NT2/D1 (cell line): ENCODE results near the gene MUC5AC.

ENCODE experiments used
- DNase-seq: peaks from one replicate; pipeline ENCODE4 v3.0.0-alpha.2; 2011; ENCODE audit warnings: low read depth, low spot score
- H3K27me3 ChIP-seq: 2 replicates; pipeline ENCODE4 v1.6.0; 2011; ENCODE audit warnings: mild to moderate bottlenecking; ENCODE audit not compliant: insufficient read length, insufficient read depth
- H3K36me3 ChIP-seq: 2 replicates; pipeline ENCODE4 v1.6.1; 2011; ENCODE audit warnings: mild to moderate bottlenecking, low read length, mixed read lengths; ENCODE audit not compliant: insufficient read depth, insufficient read length
- H3K4me1 ChIP-seq: 2 replicates; pipeline ENCODE4 v1.5.1; 2011; ENCODE audit not compliant: insufficient read depth, insufficient read length
- H3K4me3 ChIP-seq: 2 replicates; pipeline ENCODE4 v1.5.1; 2011; ENCODE audit warnings: low read depth; ENCODE audit not compliant: insufficient read length
- H3K9ac ChIP-seq: 2 replicates; pipeline ENCODE4 v1.6.0; 2011; ENCODE audit warnings: low read depth; ENCODE audit not compliant: insufficient read length
- H3K9me3 ChIP-seq: 2 replicates; pipeline ENCODE4 v1.5.1; 2011; ENCODE audit warnings: mild to moderate bottlenecking, low read length; ENCODE audit not compliant: insufficient read depth
- SUZ12 ChIP-seq: IDR thresholded peaks from 2 replicates; pipeline ENCODE4 v1.6.1; 2011; ENCODE audit not compliant: insufficient read length, insufficient read depth; ENCODE audit errors: extremely low read depth
- YY1 ChIP-seq: IDR thresholded peaks from 2 replicates; pipeline ENCODE4 v1.6.1; 2011; ENCODE audit not compliant: insufficient read length, insufficient read depth
- ZNF274 ChIP-seq: IDR thresholded peaks from 2 replicates; pipeline ENCODE4 v1.6.1; 2011; ENCODE audit warnings: mild to moderate bottlenecking, low read depth, low read length

The MUC5AC gene

DNA sequence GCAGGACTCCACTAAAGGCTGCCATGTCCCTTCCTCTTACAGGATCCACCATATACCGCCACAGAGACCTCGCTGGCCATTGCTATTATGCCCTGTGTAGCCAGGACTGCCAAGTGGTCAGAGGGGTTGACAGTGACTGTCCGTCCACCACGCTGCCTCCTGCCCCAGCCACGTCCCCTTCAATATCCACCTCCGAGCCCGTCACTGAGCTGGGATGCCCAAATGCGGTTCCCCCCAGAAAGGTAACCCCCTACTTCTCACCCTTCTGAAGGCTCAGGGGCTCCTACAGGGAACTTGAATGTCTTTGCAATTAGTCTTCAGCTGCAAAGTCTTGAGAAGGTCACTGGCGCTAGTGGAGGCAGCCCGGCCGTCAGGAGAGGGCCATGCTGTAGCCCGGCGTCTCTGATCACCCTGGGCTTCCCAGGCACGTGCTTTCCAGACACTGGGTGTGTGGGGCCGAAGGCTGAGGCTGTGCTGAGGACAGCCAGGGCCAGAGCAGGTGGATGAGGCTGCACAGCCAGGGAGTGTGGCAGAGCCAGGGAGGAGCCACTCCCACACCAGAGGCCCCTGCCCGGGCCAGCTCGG is 35.1 kb downstream of the MUC5AC start:
- TF ChIP-seq ZNF274 (no peak), SUZ12 (no peak), YY1 (no peak)
- Histone ChIP-seq H3K36me3 (no peaks in the 10 kb centered on the region), H3K9ac (no peak overlapping the region), H3K4me1 (no peaks in the 10 kb centered on the region), H3K9me3 (no peaks in the 10 kb centered on the region), H3K4me3 (no peak overlapping the region), H3K27me3 (peaks cover 25% of the 10 kb centered on the region)
- DNase-seq, result no peak

DNA sequence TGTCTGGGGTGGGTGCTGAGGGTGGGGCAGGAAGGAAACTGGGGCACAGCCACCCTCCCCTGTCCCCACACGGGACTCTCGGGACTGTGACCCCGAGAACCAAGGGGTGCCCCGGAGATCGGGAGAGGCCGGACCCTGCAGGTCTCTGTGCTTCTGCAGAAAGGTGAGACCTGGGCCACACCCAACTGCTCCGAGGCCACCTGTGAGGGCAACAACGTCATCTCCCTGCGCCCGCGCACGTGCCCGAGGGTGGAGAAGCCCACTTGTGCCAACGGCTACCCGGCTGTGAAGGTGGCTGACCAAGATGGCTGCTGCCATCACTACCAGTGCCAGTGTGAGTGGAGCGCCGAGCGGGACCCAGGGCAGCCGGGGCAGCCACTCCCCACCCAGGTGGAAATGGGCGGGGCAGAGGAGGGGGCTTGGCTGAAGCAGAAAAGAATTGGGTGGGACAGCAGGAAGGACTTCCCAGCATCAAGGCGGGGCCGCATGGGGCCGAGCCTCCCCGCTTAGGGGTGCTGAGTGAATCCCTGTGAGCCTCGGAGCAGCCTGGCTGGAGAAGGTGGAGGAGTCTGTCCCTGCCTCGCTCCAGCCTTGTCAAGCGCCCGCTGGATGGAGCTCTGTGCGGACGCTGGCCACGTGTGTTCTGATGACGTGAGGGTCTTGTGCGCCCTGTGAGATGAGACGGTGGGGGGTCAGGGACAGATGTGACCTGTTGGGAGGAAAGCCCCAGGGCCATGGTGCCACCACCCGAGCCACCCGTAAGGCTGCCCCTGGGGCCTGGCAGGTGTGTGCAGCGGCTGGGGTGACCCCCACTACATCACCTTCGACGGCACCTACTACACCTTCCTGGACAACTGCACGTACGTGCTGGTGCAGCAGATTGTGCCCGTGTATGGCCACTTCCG is 35.8 kb downstream of the MUC5AC start:
- no peaks in the 10 kb centered on the region for H3K4me1 ChIP-seq
- H3K36me3 ChIP-seq, result no peaks in the 10 kb centered on the region
- peaks cover 25% of the 10 kb centered on the region for H3K27me3 ChIP-seq
- no peak for TF ChIP-seq ZNF274
- TF ChIP-seq YY1, result no peak
- no peak for TF ChIP-seq SUZ12
- no peak for DNase-seq
- H3K9ac ChIP-seq, result no peak overlapping the region
- no peaks in the 10 kb centered on the region for H3K9me3 ChIP-seq
- H3K4me3 ChIP-seq, result no peak overlapping the region

DNA sequence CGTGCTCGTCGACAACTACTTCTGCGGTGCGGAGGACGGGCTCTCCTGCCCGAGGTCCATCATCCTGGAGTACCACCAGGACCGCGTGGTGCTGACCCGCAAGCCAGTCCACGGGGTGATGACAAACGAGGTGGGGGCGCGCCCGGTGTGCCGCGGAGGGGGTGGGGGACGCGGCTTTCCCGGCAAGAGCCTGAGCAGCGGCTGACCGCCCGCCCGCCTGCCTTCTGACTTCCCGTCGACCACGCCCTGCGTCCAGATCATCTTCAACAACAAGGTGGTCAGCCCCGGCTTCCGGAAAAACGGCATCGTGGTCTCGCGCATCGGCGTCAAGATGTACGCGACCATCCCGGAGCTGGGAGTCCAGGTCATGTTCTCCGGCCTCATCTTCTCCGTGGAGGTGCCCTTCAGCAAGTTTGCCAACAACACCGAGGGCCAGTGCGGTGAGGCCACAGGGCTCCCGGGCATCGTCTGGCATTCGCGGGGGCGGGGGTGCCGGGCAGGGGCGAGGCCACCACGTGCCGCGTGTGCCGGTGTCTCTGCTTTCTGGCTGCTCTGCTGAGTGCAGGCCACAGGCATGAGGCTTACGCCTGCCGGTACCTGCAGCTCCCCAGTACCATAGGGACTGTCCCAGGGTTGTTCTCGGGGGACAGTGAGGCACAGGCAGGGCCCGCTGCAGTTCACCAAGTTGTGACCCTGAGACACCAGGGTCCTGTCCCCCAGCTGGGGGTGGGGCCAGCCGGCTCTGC is 36.7 kb downstream of the MUC5AC start:
- Histone ChIP-seq H3K27me3 (peaks cover 20% of the 10 kb centered on the region), H3K36me3 (no peaks in the 10 kb centered on the region), H3K4me3 (no peak overlapping the region), H3K9ac (no peak overlapping the region), H3K4me1 (no peaks in the 10 kb centered on the region), H3K9me3 (no peaks in the 10 kb centered on the region)
- TF ChIP-seq SUZ12, result no peak
- TF ChIP-seq YY1, result no peak
- TF ChIP-seq ZNF274, result no peak
- DNase-seq, result no peak

- TF ChIP-seq SUZ12 (no peak), ZNF274 (no peak), YY1 (no peak)
- peaks cover 14% of the 10 kb centered on the region for H3K27me3 ChIP-seq
- no peaks in the 10 kb centered on the region for H3K9me3 ChIP-seq
- H3K36me3 ChIP-seq, result no peaks in the 10 kb centered on the region
- DNase-seq, result no peak
- no peak overlapping the region for H3K4me3 ChIP-seq
- H3K4me1 ChIP-seq, result no peaks in the 10 kb centered on the region
- no peak overlapping the region for H3K9ac ChIP-seq
These were observed 37.4 kb downstream of the MUC5AC start for GRCh38 chr11:1194977-1195681.

DNA sequence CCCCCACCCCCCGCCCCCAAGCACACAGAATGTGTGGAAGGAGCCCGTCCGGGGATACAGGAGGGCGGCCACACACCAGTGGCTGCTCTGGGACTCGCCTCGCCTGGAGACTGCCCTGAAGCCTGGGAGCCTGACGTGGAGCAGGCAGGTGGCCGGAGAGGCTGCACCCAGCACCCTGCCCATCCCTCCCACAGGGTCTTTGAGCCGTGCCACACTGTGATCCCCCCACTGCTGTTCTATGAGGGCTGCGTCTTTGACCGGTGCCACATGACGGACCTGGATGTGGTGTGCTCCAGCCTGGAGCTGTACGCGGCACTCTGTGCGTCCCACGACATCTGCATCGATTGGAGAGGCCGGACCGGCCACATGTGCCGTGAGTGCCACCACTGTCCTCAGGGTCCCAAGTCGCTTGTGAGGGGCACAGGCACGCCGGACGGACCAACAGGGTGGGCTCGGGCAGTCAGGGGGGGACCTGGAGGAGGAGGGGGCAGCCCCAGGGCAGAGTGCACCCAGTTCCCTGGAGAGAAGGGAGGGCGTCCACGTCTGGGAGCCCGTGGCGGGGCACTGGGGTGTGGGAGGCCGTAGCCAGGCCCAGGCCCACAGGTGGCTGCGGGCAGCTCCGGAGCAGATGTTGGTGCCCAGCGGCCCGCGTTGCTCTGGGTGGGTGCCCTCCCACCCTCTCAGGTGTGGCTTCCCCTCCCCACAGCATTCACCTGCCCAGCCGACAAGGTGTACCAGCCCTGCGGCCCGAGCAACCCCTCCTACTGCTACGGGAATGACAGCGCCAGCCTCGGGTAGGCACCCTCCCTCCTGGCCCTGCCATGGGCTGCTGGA is 38.1 kb downstream of the MUC5AC start:
- no peak for TF ChIP-seq SUZ12
- TF ChIP-seq ZNF274, result no peak
- no peak for TF ChIP-seq YY1
- Histone ChIP-seq H3K27me3 (peaks cover 7% of the 10 kb centered on the region), H3K36me3 (no peaks in the 10 kb centered on the region), H3K9ac (no peak overlapping the region), H3K4me3 (no peak overlapping the region), H3K4me1 (peaks cover 2% of the 10 kb centered on the region), H3K9me3 (no peaks in the 10 kb centered on the region)
- no peak for DNase-seq
